ENCODE data around the gene BAMBI. TPM values are rescaled to one million over a fixed set of nuclear protein-coding genes. Genes with fewer than 3 reads are reported as not detected.

The BAMBI gene
- polyA plus RNA-seq, 1 of the 3 experiments (the other 2 are of a cell fraction), result 2.8 TPM

DNA sequence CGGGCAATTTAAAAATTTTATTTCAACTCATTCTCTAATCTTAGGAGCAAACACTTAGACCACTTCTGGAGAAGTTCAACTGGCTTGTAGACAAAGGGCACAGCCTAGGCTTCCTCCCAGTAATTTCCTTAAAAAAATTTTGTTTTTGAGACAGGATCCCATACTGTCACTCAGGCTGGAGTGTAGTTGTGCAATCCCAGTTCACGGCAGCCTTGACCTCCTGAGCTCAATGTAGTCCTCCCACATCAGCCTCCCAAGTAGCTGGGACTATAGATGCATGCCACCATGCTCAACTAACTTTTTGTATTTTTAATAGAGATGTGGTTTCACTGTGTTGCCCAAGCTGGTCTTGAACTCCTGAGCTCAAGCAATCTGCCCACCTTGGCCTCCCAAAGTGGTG, 38.4 kb downstream of the BAMBI start (continued):
- TF ChIP-seq NRF1 (IDR thresholded peaks at IDR 0.05; ENCODE audit: low read depth, low read length), result no peak

DNA sequence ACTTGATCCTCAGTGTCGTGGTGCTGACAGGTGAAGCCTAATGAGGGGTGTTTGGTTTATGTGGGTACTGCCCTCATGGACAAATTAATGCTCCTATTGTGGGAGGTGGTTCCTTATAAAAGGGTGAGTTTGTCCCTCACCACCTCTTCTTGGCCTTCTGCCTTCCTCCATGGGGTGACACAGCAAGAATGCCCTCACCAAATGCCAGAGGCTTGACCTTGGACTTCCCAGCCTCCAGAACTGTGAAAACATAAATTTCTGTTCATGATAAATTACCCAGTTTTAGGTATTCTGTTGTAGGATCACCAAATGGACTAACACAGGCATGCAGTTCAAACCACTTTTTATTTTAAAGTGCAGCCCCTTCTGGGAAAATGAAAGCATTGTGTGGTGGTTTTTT, 39.4 kb downstream of the BAMBI start:
- TF ChIP-seq CHD2 (IDR thresholded peaks at IDR 0.05; ENCODE audit: low read length, partially characterized antibody) (no peak), GATA2 (CRISPR knock-in tag; IDR thresholded peaks at IDR 0.05) (no peak), TCF12 (IDR thresholded peaks at IDR 0.05) (no peak), ELF1 (IDR thresholded peaks at IDR 0.05) (no peak), GABPA (IDR thresholded peaks at IDR 0.05; ENCODE audit: low read depth) (no peak), NRF1 (IDR thresholded peaks at IDR 0.05; ENCODE audit: low read depth, low read length) (no peak), YY1 (IDR thresholded peaks at IDR 0.05; ENCODE audit: low read depth) (no peak), TEAD4 (IDR thresholded peaks at IDR 0.05; ENCODE audit: borderline replicate concordance, insufficient read depth) (no peak), RCOR1 (IDR thresholded peaks at IDR 0.05; ENCODE audit: low read length) (no peak), SMC3 (IDR thresholded peaks at IDR 0.05; ENCODE audit: low read depth, low read length) (no peak), RAD21 (IDR thresholded peaks at IDR 0.05; ENCODE audit: low read length) (no peak), RXRA (IDR thresholded peaks at IDR 0.05; ENCODE audit: borderline replicate concordance, low read depth) (no peak), MEF2A (IDR thresholded peaks at IDR 0.05; ENCODE audit: borderline replicate concordance, low read depth) (no peak), RFX5 (IDR thresholded peaks at IDR 0.05; ENCODE audit: low read length) (no peak), NFIC (IDR thresholded peaks at IDR 0.05; ENCODE audit: borderline replicate concordance) (no peak)
- TF ChIP-seq, protein P1, sequence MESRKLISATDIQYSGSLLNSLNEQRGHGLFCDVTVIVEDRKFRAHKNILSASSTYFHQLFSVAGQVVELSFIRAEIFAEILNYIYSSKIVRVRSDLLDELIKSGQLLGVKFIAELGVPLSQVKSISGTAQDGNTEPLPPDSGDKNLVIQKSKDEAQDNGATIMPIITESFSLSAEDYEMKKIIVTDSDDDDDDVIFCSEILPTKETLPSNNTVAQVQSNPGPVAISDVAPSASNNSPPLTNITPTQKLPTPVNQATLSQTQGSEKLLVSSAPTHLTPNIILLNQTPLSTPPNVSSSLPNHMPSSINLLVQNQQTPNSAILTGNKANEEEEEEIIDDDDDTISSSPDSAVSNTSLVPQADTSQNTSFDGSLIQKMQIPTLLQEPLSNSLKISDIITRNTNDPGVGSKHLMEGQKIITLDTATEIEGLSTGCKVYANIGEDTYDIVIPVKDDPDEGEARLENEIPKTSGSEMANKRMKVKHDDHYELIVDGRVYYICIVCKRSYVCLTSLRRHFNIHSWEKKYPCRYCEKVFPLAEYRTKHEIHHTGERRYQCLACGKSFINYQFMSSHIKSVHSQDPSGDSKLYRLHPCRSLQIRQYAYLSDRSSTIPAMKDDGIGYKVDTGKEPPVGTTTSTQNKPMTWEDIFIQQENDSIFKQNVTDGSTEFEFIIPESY (IDR thresholded peaks at IDR 0.05; ENCODE audit: borderline replicate concordance, low read depth), result no peak
- TF ChIP-seq, protein P2, sequence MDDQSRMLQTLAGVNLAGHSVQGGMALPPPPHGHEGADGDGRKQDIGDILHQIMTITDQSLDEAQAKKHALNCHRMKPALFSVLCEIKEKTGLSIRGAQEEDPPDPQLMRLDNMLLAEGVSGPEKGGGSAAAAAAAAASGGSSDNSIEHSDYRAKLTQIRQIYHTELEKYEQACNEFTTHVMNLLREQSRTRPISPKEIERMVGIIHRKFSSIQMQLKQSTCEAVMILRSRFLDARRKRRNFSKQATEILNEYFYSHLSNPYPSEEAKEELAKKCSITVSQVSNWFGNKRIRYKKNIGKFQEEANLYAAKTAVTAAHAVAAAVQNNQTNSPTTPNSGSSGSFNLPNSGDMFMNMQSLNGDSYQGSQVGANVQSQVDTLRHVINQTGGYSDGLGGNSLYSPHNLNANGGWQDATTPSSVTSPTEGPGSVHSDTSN (IDR thresholded peaks at IDR 0.05), result no peak
- TF ChIP-seq, protein P3, sequence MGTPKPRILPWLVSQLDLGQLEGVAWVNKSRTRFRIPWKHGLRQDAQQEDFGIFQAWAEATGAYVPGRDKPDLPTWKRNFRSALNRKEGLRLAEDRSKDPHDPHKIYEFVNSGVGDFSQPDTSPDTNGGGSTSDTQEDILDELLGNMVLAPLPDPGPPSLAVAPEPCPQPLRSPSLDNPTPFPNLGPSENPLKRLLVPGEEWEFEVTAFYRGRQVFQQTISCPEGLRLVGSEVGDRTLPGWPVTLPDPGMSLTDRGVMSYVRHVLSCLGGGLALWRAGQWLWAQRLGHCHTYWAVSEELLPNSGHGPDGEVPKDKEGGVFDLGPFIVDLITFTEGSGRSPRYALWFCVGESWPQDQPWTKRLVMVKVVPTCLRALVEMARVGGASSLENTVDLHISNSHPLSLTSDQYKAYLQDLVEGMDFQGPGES (IDR thresholded peaks at IDR 0.05; ENCODE audit: low read depth, low read length), result no peak
- TF ChIP-seq, protein P4, sequence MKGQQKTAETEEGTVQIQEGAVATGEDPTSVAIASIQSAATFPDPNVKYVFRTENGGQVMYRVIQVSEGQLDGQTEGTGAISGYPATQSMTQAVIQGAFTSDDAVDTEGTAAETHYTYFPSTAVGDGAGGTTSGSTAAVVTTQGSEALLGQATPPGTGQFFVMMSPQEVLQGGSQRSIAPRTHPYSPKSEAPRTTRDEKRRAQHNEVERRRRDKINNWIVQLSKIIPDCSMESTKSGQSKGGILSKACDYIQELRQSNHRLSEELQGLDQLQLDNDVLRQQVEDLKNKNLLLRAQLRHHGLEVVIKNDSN (IDR thresholded peaks at IDR 0.05; ENCODE audit: borderline replicate concordance, low read depth), result no peak
- Histone ChIP-seq H2AFZ (ENCODE audit: low read depth) (no peak overlapping the region), H3K79me2 (ENCODE audit: insufficient read depth) (no peaks in the 10 kb centered on the region), H3F3A (replicated peaks; ENCODE audit: insufficient read depth) (peaks cover 3% of the 10 kb centered on the region), H3K9me3 (no peaks in the 10 kb centered on the region), H3K4me2 (no peak overlapping the region), H3K9ac (no peak overlapping the region), H3K4me3 (ENCODE audit: low read depth in 2 of 2, low read length in 1 of 2) (no peak overlapping the region), H3K9me2 (no peaks in the 10 kb centered on the region), H3K27me3 (ENCODE audit: insufficient read depth) (no peaks in the 10 kb centered on the region), H4K20me1 (ENCODE audit: insufficient read depth) (no peaks in the 10 kb centered on the region), H3K36me3 (replicated peaks in 1 of 2; ENCODE audit: control insufficient read depth in 1 of 2, insufficient read depth in 2 of 2, low read length in 1 of 2) (no peaks in the 10 kb centered on the region), H3K4me1 (ENCODE audit: control insufficient read depth in 1 of 2, insufficient read depth in 2 of 2, low read depth in 1 of 2, low read length in 1 of 2) (peaks cover 2 to 20% of the 10 kb centered on the region in 2 experiments; a peak in 3 of 4 replicates), H3K27ac (ENCODE audit: low read depth in 2 of 2, low read length in 1 of 2) (no peak overlapping the region)
- no peak for DNase-seq
- POLR2A ChIA-PET, result no interaction called here
- CTCF ChIA-PET, result interaction anchor here (0.6 kb wide), 1 partner anchor 1835 kb away, joined by 3 read pairs; no protein-coding TSS in a partner anchor
- 81% methylated on average over 1 of the region's 1 CpG for WGBS (ENCODE audit: low lambda C conversion rate)

Data from SK-N-SH (cell line).